ENCODE results near the gene TEX52. TPM values are rescaled to one million over a fixed set of nuclear protein-coding genes. Genes with fewer than 3 reads are reported as not detected.
"Not testable (repeated sequence)": the region's sequence is repeated elsewhere in the genome, so short reads cannot be mapped to it uniquely, and the experiment has no call there.

The TEX52 gene
- total RNA-seq, 4 donors from 2014 or later: not detected

GRCh38 chr12:2864198-2864597, 7.4 kb upstream of the TEX52 start:
- Histone ChIP-seq H3K9me3 (no peaks in the 10 kb centered on the region), H3K4me1 (no peaks in the 10 kb centered on the region), H3K4me3 (replicated peaks in 1 of 3) (no peak overlapping the region), H3K27ac (no peak overlapping the region), H3K27me3 (no peaks in the 10 kb centered on the region), H3K36me3 (no peaks in the 10 kb centered on the region)
- WGBS, 2 donors: 91 to 99% methylated on average over 7 to 9 of the region's 9 CpGs
- no peak for TF ChIP-seq POLR2A (IDR thresholded peaks at IDR 0.05)
- TF ChIP-seq CTCF (IDR thresholded peaks at IDR 0.05): no peak
- intact Hi-C loops (cut with DNase I): no loop called here
- no peak for DNase-seq

GRCh38 chr12:2863402-2863801, 6.6 kb upstream of the TEX52 start:
- H3K36me3 ChIP-seq; H3K9me3 ChIP-seq; H3K4me1 ChIP-seq; intact Hi-C loops (cut with DNase I); DNase-seq; H3K27me3 ChIP-seq; H3K4me3 ChIP-seq (replicated peaks in 1 of 3); H3K27ac ChIP-seq: not testable (repeated sequence)
- WGBS, 2 donors: 95 to 97% methylated on average over 7 of the region's 7 CpGs

- WGBS, 2 donors: 92 to 93% methylated on average over 7 of the region's 7 CpGs
- TF ChIP-seq POLR2A (IDR thresholded peaks at IDR 0.05): no peak
- no peak for TF ChIP-seq CTCF (IDR thresholded peaks at IDR 0.05)
- Histone ChIP-seq H3K4me1 (no peaks in the 10 kb centered on the region), H3K27ac (no peak overlapping the region), H3K4me3 (replicated peaks in 1 of 3) (no peak overlapping the region), H3K27me3 (no peaks in the 10 kb centered on the region), H3K9me3 (no peaks in the 10 kb centered on the region), H3K36me3 (no peaks in the 10 kb centered on the region)
- intact Hi-C loops (cut with DNase I): no loop called here
- DNase-seq: no peak
Measured at GRCh38 chr12:2862876-2863275, 6.0 kb upstream of the TEX52 start.

GRCh38 chr12:2860170-2860569, 3.3 kb upstream of the TEX52 start:
- Histone ChIP-seq H3K27me3 (no peaks in the 10 kb centered on the region), H3K9me3 (no peaks in the 10 kb centered on the region), H3K4me3 (replicated peaks in 1 of 3) (no peak overlapping the region), H3K4me1 (peaks cover 0 to 8% of the 10 kb centered on the region in 2 donors), H3K36me3 (no peaks in the 10 kb centered on the region), H3K27ac (no peak overlapping the region)
- no peak for DNase-seq
- TF ChIP-seq POLR2A (IDR thresholded peaks at IDR 0.05): no peak
- no peak for TF ChIP-seq CTCF (IDR thresholded peaks at IDR 0.05)
- intact Hi-C loops (cut with DNase I): no loop called here

- DNase-seq: no peak
- no peak for TF ChIP-seq POLR2A (IDR thresholded peaks at IDR 0.05)
- TF ChIP-seq CTCF (IDR thresholded peaks at IDR 0.05): no peak
- Histone ChIP-seq H3K27ac (no peak overlapping the region), H3K9me3 (no peaks in the 10 kb centered on the region), H3K36me3 (no peaks in the 10 kb centered on the region), H3K4me3 (replicated peaks in 1 of 3) (no peak overlapping the region), H3K27me3 (no peaks in the 10 kb centered on the region), H3K4me1 (peaks cover 0 to 8% of the 10 kb centered on the region in 2 donors)
- WGBS, 2 donors: 86 to 90% methylated on average over 11 to 12 of the region's 12 CpGs
- intact Hi-C loops (cut with DNase I): no loop called here
Measured at GRCh38 chr12:2858944-2859421, 2.1 kb upstream of the TEX52 start.

- no peaks in the 10 kb centered on the region for H3K9me3 ChIP-seq
- TF ChIP-seq CTCF (IDR thresholded peaks at IDR 0.05) (no peak), POLR2A (IDR thresholded peaks at IDR 0.05) (no peak)
- H3K36me3 ChIP-seq: no peaks in the 10 kb centered on the region
- no peaks in the 10 kb centered on the region for H3K27me3 ChIP-seq
- no peak for DNase-seq
- intact Hi-C loops (cut with DNase I): no loop called here
- peaks cover 0 to 11% of the 10 kb centered on the region in 2 donors for H3K4me1 ChIP-seq
- H3K27ac ChIP-seq: no peak overlapping the region
- no peak overlapping the region for H3K4me3 ChIP-seq (replicated peaks in 1 of 3)
- WGBS, 2 donors: 71 to 80% methylated on average over 2 of the region's 2 CpGs
Measured at GRCh38 chr12:2858334-2858733, 1.5 kb upstream of the TEX52 start.

Measured in thyroid gland (tissue), 4 donors.